OCI-LY3 (cell line): ENCODE measurements around the gene PRSS22.

Experiments used
- CTCF ChIP-seq: fragments of 200-600, 300-600 bp; sonication (generic); IDR thresholded peaks from 2 replicates; pipeline ENCODE4 v1.5.1; 2014; ENCODE audit warnings: antibody characterized with exemption, low read length, low read depth
- EZH2phosphoT487 ChIP-seq: fragments of 200-600 bp; shearing (Covaris generic); IDR thresholded peaks from 2 replicates; pipeline ENCODE4 v1.6.1; 2018; ENCODE audit warnings: antibody characterized with exemption, mixed run types, low read depth

GRCh38 chr16:2824626-2825025 lies 33.3 kb downstream of the PRSS22 start:
- TF ChIP-seq EZH2phosphoT487, result no peak
- no peak for TF ChIP-seq CTCF
